DND-41 (cell line): Measurements from ENCODE around the gene CCDC85A.

ENCODE experiments used
- ATAC-seq: fragments of 200-7000 bp; cut with Tn5 transposase; 3 replicates; pipeline ENCODE4 v1.9.1; 2021; ENCODE audit warnings: low read depth; ENCODE audit not compliant: insufficient read depth
- DNase-seq: peaks from one replicate; pipeline ENCODE4 v3.0.0-alpha.2; 2020
- H2AFZ ChIP-seq: 2 replicates; pipeline ENCODE4 v1.6.0; 2012; ENCODE audit warnings: low read depth, low read length
- H3K27ac ChIP-seq: 2 replicates; pipeline ENCODE4 v1.5.1; 2012; ENCODE audit warnings: low read length, inconsistent platforms
- H3K27me3 ChIP-seq: fragments of 200-600 bp; sonication (generic); 2 replicates; pipeline ENCODE4 v1.6.0; 2012; ENCODE audit warnings: low read length, mild to moderate bottlenecking, inconsistent platforms; ENCODE audit not compliant: insufficient read depth, poor library complexity
- H3K36me3 ChIP-seq: 2 replicates; pipeline ENCODE4 v1.5.1; 2012; ENCODE audit warnings: low read length, inconsistent platforms; ENCODE audit not compliant: insufficient read depth
- H3K4me1 ChIP-seq: 2 replicates; pipeline ENCODE4 v1.5.1; 2012; ENCODE audit warnings: mild to moderate bottlenecking, low read length; ENCODE audit not compliant: insufficient read depth
- H3K4me2 ChIP-seq: 2 replicates; pipeline ENCODE4 v1.6.0; 2012; ENCODE audit warnings: mild to moderate bottlenecking, moderate library complexity, low read length, inconsistent platforms; ENCODE audit not compliant: insufficient read depth
- H3K4me3 ChIP-seq, 2 experiments: fragments of 200-600 bp in 1 of 2; shearing (Covaris generic) in 1 of 2; 2 replicates each; pipeline ENCODE4 v1.5.1; 2012 to 2016; ENCODE audit warnings: inconsistent platforms in 2 of 2, low read length in 2 of 2, mild to moderate bottlenecking in 2 of 2, low read depth in 1 of 2, moderate library complexity in 1 of 2
- H3K79me2 ChIP-seq: 2 replicates; pipeline ENCODE4 v1.6.0; 2012; ENCODE audit warnings: low read length, inconsistent platforms; ENCODE audit not compliant: insufficient read depth
- H3K9ac ChIP-seq: 2 replicates; pipeline ENCODE4 v1.6.0; 2012; ENCODE audit warnings: low read depth, mild to moderate bottlenecking, inconsistent platforms, low read length, moderate library complexity
- H3K9me3 ChIP-seq: 2 replicates; pipeline ENCODE4 v1.5.1; 2012; ENCODE audit warnings: low read length, moderate library complexity, mild to moderate bottlenecking, inconsistent platforms; ENCODE audit not compliant: insufficient read depth, severe bottlenecking
- H4K20me1 ChIP-seq: 2 replicates; pipeline ENCODE4 v1.6.0; 2012; ENCODE audit warnings: low read length; ENCODE audit not compliant: insufficient read depth
- EZH2 ChIP-seq: IDR thresholded peaks from 3 replicates; pipeline ENCODE4 v1.6.1; 2012; ENCODE audit warnings: borderline replicate concordance, low read depth, mild to moderate bottlenecking, moderate library complexity, low read length, inconsistent platforms; ENCODE audit not compliant: severe bottlenecking
- TF ChIP-seq, protein P1 (sequence below): IDR thresholded peaks from 2 replicates; pipeline ENCODE4 v1.5.1; 2012; ENCODE audit warnings: borderline replicate concordance, low read length, moderate library complexity, mild to moderate bottlenecking; ENCODE audit not compliant: poor library complexity, severe bottlenecking; ENCODE audit errors: extremely low read depth

Gene CCDC85A

DNA sequence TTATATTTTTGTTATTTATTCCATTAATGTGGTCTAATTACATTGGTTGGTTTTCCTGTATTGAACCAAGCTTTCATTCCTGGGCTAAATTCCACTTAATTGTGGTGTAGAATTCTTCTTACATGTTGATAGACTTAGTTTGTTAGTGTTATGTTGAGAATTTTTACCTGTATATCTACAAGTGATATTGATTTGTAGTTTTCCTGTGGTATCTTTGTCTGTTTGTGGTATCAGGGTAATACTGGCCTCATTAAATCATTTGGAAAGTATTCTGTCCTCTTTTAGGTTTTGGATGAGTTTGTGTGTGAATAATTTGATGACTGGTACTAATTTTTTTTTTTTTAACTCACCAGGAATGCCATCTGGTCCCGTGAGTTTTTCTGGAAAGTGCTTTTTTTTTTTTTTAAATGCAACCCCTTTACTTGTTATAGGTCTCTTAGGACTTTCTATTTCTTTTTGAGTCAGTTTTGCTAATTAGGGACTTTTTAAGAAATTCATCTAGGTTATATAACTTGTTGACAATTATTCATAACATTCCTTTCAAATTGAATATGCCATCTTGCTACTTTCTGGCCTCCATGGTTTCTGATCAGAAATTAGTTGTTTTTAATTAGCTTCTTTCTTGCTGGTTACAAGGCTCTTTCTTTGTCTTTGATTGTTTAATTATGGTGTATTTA is 232.8 kb downstream of the CCDC85A start:
- H3K9ac ChIP-seq = no peak overlapping the region
- no peaks in the 10 kb centered on the region for H3K27me3 ChIP-seq
- DNase-seq = no peak
- H3K27ac ChIP-seq = no peak overlapping the region
- H3K4me2 ChIP-seq = no peak overlapping the region
- H4K20me1 ChIP-seq = no peaks in the 10 kb centered on the region
- no peak for ATAC-seq
- no peak for TF ChIP-seq EZH2
- TF ChIP-seq, protein P1, sequence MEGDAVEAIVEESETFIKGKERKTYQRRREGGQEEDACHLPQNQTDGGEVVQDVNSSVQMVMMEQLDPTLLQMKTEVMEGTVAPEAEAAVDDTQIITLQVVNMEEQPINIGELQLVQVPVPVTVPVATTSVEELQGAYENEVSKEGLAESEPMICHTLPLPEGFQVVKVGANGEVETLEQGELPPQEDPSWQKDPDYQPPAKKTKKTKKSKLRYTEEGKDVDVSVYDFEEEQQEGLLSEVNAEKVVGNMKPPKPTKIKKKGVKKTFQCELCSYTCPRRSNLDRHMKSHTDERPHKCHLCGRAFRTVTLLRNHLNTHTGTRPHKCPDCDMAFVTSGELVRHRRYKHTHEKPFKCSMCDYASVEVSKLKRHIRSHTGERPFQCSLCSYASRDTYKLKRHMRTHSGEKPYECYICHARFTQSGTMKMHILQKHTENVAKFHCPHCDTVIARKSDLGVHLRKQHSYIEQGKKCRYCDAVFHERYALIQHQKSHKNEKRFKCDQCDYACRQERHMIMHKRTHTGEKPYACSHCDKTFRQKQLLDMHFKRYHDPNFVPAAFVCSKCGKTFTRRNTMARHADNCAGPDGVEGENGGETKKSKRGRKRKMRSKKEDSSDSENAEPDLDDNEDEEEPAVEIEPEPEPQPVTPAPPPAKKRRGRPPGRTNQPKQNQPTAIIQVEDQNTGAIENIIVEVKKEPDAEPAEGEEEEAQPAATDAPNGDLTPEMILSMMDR = no peak
- no peaks in the 10 kb centered on the region for H3K79me2 ChIP-seq
- no peaks in the 10 kb centered on the region for H3K36me3 ChIP-seq
- no peak overlapping the region for H3K4me3 ChIP-seq
- no peaks in the 10 kb centered on the region for H3K4me1 ChIP-seq
- H3K9me3 ChIP-seq = no peaks in the 10 kb centered on the region
- no peak overlapping the region for H2AFZ ChIP-seq
